Left lobe of liver (tissue), 2 donors: ENCODE data around the gene SGPL1. TPM values are rescaled to one million over a fixed set of nuclear protein-coding genes. Genes with fewer than 3 reads are reported as not detected.
"Not testable (repeated sequence)": the region's sequence is repeated elsewhere in the genome, so short reads cannot be mapped to it uniquely, and the experiment has no call there.

Experiments
- ATAC-seq: fragments of 200-7000 bp; cut with Tn5 transposase; one replicate; pipeline ENCODE4 v1.9.1; 2020; ENCODE audit warnings: mild to moderate bottlenecking, moderate library complexity
- DNase-seq: peaks from one replicate; pipeline ENCODE4 v3.0.0-alpha.2; 2020; ENCODE audit warnings: low spot score
- total RNA-seq: library from RNA; stranded (reverse); gene quantifications from one replicate; pipeline ENCODE4 v1.2.1, GENCODE V29; 2021
- donor health status: DM: no; HTN: no; CAD: no; lungs with moderate emphysema.
- donor health status: DM: no; HTN: yes; CAD: no.

The SGPL1 gene
- total RNA-seq: 40.7 TPM

DNA sequence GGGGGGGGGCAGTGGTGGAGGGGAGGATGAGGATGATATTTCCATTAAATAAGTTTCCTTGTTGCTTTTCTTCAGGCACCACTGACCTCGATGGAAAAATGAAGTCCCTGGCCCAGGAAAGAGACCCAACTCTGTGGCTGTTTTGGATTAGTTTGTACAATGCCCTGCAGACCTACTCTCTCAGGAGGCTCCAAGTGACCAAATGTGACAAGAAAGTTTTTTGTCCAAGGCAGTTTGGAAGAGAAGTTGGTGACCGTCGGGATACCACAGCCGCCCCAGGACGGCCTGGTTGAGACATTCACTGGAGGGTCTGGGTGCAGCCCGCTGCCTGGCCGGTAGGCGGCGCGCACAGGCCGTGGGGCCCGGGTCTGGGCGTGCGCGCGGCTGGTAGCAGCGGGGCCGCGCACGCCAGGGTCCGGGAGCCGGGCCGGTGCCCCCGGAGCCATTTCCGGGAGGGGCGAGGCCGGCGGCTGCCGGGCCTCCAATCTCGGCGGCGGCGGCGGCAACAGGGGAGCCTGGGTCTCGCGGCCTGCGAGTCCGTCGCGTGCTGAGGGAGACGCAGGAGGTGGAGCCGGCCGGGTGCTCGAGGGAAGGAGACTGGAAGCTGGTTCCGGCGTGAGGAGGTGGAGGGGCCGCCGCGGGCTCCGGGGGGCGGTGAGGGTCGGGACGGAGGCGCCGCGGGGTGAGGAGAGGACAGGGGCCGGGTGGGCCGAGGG is at the start of gene SGPL1:
Gene SGPL1, plus strand, starts transcription at position 445 of the 716 bp plus-strand sequence. CDS start 906 bp downstream, outside the sequence.
- peak; percentile 92 for ATAC-seq
- peak; percentile 88 for DNase-seq

DNA sequence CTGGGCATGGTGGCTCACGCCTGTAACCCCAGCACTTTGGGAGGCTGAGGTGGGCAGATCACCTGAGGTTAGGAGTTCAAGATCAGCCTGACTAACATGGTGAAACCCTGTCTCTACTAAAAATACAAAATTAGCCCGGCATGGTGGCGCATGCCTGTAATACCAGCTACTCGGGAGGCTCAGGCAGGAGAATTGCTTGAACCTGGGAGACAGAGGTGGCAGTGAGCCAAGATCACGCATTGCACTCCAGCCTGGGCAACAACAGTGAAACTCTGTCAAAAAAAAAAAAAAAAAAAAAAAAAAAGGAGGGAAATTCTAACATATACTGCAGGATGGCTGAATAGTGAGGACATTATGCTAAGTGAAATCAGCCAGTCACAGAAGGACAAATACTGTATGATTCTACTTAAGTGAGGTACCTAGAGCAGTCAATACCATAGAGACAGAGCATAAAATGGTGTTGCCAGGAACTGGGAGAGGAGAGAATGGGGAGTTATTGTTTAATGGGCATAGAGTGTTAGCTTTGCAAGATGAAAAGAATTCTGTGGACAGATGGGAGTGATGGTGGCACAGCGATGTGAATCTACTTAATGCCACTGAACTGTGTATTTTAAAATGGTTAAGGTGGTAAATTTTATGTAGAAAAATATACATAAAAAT is 47.6 kb upstream of the SGPL1 start:
- not testable (repeated sequence) for ATAC-seq
- DNase-seq: peak; percentile 19

- DNase-seq (peak; percentile 8), ATAC-seq (no peak)
Observed at GRCh38 chr10:70769121-70769520, 46.6 kb upstream of the SGPL1 start.

DNA sequence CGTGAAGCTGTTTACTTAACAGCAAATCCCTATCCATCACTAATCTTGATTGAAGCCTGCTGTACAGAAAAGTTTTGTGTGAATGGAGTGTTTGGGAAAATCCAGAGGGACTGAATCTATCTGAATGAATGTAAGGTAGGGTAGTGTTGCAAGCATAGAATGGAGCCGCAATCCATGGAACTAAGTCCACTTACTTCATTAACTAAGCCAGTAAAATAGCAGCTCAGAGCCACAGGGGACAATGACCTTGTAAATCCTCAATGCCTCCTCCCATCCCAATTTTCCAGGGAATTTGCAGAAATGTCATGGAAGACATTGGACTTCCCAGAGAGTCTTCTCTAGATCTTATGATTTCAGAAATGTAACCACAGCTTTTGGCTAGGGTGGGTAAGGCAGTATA is 45.7 kb upstream of the SGPL1 start:
- ATAC-seq: peak; percentile 89
- peak; percentile 38 for DNase-seq

DNA sequence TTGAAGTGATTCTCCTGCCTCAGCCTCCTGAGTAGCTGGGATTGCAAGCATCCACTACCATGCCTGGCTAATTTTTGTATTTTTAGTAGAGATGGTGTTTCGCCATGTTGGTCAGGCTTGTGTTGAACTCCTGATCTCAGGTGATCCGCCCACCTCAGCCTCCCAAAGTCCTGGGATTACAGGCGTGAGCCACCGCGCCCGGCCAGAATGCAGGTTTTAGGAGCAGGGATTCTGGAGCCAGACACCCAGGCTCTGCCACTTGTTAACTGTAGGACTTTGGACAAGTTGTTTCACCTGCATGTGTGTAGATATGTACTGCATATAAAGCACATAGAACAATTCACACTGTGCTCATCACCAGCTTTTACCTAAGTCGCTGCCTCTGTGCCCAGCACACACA is 45.2 kb upstream of the SGPL1 start:
- peak; percentile 32 for DNase-seq
- not testable (repeated sequence) for ATAC-seq

GRCh38 chr10:70771311-70772194 is 44.2 kb upstream of the SGPL1 start:
- ATAC-seq (no peak), DNase-seq (peak; percentile 26)

DNA sequence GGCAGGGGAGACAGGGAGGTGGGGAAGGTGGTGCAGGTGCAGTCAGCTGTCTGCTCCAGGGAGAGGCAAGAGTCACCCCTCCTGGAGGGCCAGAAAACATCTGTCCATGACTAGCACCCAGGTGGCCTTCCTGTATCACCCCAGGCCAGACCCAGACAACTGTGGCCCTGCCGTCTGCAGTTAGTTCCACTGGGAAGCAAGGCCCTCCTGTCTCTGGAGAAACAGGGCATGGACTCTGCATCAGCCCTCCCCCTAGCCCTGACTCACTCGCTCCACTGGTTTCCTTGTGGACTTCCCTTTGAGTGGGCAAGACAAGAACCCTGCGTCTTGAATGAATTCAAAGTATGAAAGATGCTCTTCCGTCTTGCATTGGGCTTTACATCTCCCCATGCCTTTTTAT is 43.1 kb upstream of the SGPL1 start:
- no peak for ATAC-seq
- no peak for DNase-seq

DNA sequence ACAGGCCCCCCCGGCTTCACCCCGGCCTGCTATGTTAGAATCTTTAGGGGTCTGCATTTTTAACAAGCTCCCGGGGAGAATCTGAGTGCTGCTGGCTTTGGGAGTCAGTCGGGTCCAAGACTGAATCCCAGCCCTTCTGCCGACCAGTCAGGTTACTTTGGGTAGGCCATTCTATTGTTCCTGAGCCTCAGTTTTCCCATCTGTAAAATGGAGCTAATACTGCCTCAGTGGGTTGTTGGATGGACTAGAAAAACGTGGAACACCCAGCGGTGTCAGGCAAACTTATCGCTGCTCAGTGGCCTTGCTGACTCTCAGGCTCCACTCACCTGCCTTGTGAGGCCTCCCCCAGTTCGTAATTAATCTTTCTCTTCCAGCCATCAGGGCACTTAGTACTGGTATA is 42.3 kb upstream of the SGPL1 start:
- DNase-seq: no peak
- ATAC-seq: no peak

DNA sequence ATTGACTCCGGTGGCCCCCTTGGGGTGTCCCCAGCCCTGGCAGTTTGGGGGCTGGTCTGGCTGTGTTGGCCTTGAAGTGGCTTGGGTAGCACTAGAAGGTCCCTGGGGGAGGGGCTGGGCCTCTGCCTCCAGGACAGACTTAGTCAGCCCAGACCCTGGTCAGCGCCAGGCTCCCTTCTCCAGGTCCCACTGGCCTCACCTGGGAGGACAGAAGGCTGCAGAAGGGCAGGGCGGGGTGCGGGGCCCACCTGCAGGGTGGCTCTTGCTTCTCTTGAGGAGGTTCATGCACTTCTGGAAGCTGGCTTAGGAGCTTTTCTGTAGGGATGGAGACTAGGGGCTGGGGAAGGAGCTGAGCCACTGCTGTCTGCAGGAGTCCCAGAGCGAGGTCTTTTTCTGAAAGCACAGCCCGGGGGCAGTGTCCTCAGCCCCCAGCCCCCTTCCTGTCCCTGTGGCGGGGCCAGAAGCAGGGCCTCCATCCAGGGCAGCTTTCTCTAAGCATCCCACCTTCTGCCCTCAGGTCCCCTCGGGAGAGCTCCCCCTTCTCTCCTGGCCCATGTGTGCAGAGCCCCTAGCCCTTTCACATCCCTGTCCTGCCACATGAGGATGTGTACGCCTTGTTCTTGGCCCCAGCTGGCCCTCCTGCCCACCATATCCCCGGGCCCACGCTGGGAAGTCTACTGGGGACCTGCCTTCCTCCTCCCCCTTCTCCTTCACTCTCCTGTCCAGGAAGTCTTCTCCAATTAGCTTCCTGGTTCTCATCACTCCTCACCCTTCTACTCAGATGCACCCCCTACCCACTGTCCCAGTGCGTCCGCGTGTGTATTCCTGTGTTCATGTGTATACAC is 41.6 kb upstream of the SGPL1 start:
- no peak for ATAC-seq
- no peak for DNase-seq

DNA sequence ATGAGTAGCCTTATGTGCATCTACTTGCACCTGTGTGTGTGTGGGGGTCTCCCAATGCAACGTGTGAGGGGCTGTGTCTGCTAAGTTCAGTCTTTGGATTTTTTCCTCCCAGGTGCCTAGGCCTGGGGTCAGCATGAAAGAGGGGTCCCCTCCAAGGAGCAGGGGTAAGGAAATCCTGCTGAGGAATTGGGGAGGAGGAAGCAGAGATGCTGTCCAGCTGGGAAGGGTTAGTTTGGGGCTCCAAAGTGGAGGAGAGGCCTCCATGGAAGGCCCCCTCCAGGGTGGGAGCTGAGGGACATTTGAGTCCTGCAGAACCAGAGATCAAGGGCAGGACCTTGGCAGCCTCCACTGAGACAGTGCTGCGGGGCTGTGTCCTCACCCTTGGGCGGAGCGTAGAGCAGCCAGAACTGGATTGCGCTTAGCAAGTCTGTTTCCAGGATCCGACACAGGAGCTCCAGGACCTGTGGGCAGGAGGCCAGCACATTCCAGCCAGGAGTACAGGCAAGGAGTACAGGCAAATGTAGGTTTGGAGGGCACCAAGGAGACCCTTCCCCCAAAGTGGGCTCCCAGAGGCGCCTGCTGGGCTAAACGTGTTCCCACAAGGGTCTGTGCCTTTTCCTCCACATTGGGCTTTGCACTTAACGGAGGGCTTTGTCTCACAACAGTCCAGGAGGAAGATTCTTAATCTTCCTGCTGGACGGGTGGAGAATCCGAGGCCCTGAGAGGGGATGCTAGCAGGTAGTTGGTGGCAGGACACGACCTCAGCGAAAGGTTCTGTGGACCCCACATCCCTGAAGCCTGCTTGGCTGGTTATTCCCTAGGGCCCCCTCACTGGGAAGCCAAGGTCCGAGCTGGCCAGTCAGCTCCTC is 40.7 kb upstream of the SGPL1 start:
- peak; percentile 68 for ATAC-seq

GRCh38 chr10:70775679-70776454 is 39.9 kb upstream of the SGPL1 start:
- ATAC-seq (no peak), DNase-seq (no peak)

More for the DNA sequence above, 40.7 kb upstream of the SGPL1 start:
- DNase-seq: no peak

DNA sequence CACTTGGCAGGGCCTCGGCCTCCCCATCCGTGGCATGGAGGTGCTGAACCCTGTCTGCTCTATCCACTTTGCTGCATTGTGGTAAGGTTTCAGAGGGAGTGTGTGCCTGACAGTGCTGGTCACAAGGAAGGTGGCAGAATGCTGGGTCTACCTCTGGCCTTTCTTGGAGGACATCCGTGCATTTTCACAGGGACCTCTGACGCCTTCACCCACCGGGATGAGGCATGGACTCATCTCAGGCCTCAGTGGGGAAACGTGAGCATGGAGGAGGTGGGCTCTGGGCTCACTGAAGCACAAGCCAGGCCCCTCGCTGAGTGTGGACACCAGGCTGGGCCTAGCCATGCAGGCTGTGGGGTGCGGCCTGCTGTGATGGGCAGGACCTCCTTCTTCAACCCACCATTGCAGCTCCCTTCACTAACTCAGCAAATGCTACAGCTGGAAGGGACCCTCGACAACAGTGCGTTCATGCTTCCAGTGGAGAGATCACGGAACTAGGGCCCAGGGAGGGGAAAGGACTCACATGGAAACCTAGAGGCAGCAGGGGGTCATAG is 39.2 kb upstream of the SGPL1 start:
- ATAC-seq (no peak), DNase-seq (no peak)

DNA sequence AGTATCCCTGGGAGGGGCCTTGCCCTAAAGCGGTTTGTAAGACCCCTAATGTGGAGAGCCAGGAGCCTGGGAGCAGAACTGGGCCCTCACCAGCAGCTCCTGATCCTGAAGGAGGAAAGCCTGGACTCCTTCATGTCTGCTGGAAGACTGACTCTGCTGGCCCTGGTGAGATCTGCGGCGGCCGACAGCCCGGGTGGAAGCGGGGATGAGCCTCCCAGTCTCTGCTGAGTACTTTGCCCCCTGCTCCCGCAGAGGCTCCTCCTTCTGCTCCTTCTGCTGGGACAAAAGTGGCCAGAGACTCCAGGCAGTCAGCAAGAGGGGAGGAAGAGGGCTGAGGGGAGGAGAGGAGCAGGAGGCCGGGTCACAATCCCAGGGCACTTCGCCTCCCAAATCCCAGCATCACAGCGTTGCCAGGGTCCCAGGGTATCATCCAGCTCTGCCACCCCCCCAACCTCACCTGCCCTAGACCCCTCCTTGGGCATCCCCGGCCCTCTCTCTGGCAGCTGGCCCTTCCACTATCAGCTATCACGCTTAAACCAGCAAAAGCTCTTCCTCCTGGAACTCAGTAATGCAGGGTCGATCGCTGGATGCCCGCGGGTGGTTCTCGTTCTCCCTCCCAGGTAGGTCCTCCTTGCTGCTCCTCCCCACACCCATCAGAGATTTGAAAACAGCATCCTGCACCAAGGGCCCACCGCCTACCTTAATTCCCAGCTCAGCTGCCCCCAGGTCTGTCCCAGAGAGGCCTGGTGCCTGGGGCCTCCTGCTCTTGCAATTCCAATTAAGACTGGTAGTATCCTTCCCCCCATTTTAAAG is 38.5 kb upstream of the SGPL1 start:
- ATAC-seq (no peak), DNase-seq (no peak)

- DNase-seq (no peak), ATAC-seq (no peak)
Observed at GRCh38 chr10:70778267-70778924, 37.4 kb upstream of the SGPL1 start.

- no peak for DNase-seq
- no peak for ATAC-seq
Observed at GRCh38 chr10:70779088-70779487, 36.7 kb upstream of the SGPL1 start.

- DNase-seq: no peak
- ATAC-seq: peak; percentile 45
Observed at GRCh38 chr10:70779511-70780369, 36.0 kb upstream of the SGPL1 start.
